A673 (cell line): ENCODE results near the gene HELZ.

ENCODE experiments used
- EZH2 ChIP-seq: fragments of 200-600 bp; sonication (generic); IDR thresholded peaks from 2 replicates; pipeline ENCODE4 v1.6.1; 2017; ENCODE audit warnings: borderline replicate concordance, low read depth, mild to moderate bottlenecking, mixed read lengths, antibody characterized with exemption, low read length; ENCODE audit not compliant: poor library complexity, severe bottlenecking
- TF ChIP-seq, protein P1 (sequence below): fragments of 300-800, 200-600 bp; sonication (generic); conservative IDR thresholded peaks from 2 replicates; pipeline ENCODE4 v1.5.1; 2017; ENCODE audit warnings: low read depth, mild to moderate bottlenecking, antibody characterized with exemption, low read length, moderate library complexity, mixed read lengths

DNA sequence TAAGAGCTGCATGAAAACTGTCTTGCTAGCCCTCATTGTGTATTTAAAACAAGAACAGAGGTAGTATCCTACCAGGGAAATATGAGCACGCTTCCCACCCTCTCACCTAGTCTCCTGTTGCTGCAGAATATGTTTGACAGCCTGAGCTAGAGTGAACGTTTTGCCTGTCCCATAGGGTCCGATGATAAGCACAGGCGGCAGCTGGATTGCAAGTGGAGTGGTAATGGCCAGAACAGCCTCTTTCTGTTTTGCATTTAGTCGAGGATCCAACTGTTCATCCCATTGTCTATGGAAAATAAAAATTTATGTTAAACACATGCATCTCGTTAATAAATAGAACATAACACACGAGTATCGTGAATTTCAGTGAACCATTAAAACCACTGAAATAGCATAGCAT is 84.2 kb downstream of the HELZ start:
- TF ChIP-seq, protein P1, sequence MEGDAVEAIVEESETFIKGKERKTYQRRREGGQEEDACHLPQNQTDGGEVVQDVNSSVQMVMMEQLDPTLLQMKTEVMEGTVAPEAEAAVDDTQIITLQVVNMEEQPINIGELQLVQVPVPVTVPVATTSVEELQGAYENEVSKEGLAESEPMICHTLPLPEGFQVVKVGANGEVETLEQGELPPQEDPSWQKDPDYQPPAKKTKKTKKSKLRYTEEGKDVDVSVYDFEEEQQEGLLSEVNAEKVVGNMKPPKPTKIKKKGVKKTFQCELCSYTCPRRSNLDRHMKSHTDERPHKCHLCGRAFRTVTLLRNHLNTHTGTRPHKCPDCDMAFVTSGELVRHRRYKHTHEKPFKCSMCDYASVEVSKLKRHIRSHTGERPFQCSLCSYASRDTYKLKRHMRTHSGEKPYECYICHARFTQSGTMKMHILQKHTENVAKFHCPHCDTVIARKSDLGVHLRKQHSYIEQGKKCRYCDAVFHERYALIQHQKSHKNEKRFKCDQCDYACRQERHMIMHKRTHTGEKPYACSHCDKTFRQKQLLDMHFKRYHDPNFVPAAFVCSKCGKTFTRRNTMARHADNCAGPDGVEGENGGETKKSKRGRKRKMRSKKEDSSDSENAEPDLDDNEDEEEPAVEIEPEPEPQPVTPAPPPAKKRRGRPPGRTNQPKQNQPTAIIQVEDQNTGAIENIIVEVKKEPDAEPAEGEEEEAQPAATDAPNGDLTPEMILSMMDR = no peak
- TF ChIP-seq EZH2 = no peak
